Body of pancreas (tissue), 4 donors: ENCODE data around the gene BTG3.

Source experiments
- CTCF ChIP-seq, 7 experiments: fragments of 450-650 bp in 4 of 7; fragments of 200-600 bp in 3 of 7; sonication (generic) in 3 of 7; IDR thresholded peaks; one replicate each; pipeline ENCODE4 v1.5.1; 2016 to 2019; ENCODE audit warnings: antibody characterized with exemption in 7 of 7
- POLR2A ChIP-seq, 3 donors: fragments of 450-650 bp; IDR thresholded peaks; one replicate each; pipeline ENCODE4 v1.6.1; 2016; ENCODE audit warnings: antibody characterized with exemption in 3 of 3, mild to moderate bottlenecking in 2 of 3

- TF ChIP-seq CTCF (IDR thresholded peaks at IDR 0.05) (no peak), POLR2A (IDR thresholded peaks at IDR 0.05) (no peak)
Observed at GRCh38 chr21:17548262-17548661, 64.4 kb downstream of the BTG3 start.
